Body of pancreas (tissue), 4 donors: ENCODE measurements around the gene MASP1. TPM values are rescaled to one million over a fixed set of nuclear protein-coding genes. Genes with fewer than 3 reads are reported as not detected.

Source experiments
- ATAC-seq: fragments of 150-250 bp; one replicate; pipeline ENCODE4 v1.9.1; 2016
- DNase-seq, 4 donors: peaks; one replicate each; pipeline ENCODE4 v3.0.0-alpha.2; 2019
- H3K27ac ChIP-seq, 4 donors: fragments of 200-600 bp; sonication (generic); 1 replicate in 3 of 4; 2 replicates in 1 of 4; pipeline versions ENCODE4 v1.5.1 to v1.6.1; 2016 to 2019; ENCODE audit warnings: mild to moderate bottlenecking in 1 of 4, mixed read lengths in 1 of 4, moderate library complexity in 1 of 4
- H3K27me3 ChIP-seq, 2 donors: fragments of 200-600 bp; sonication (generic); one replicate each; pipeline ENCODE4 v1.6.0; 2016; ENCODE audit warnings: mild to moderate bottlenecking in 1 of 2
- H3K36me3 ChIP-seq, 2 donors: fragments of 200-600 bp; sonication (generic); replicated peaks in 1 of 2; 2 replicates each; pipeline ENCODE4 v1.5.1; 2016; ENCODE audit warnings: low read depth in 2 of 2; ENCODE audit not compliant: insufficient read depth in 1 of 2
- H3K4me1 ChIP-seq: fragments of 200-600 bp; sonication (generic); one replicate; pipeline ENCODE4 v1.6.0; 2016
- H3K4me3 ChIP-seq, 2 donors: fragments of 200-600 bp; sonication (generic); 1 replicate in 1 of 2; 2 replicates in 1 of 2; pipeline ENCODE4 v1.5.1; 2016 to 2019
- H3K9me3 ChIP-seq, 3 donors: fragments of 200-600 bp; sonication (generic); 1 replicate in 2 of 3; 2 replicates in 1 of 3; pipeline ENCODE4 v1.5.1; 2016
- CTCF ChIP-seq, 7 experiments: fragments of 450-650 bp in 4 of 7; fragments of 200-600 bp in 3 of 7; sonication (generic) in 3 of 7; IDR thresholded peaks; one replicate each; pipeline ENCODE4 v1.5.1; 2016 to 2019; ENCODE audit warnings: antibody characterized with exemption in 7 of 7
- POLR2A ChIP-seq, 3 donors: fragments of 450-650 bp; IDR thresholded peaks; one replicate each; pipeline ENCODE4 v1.6.1; 2016; ENCODE audit warnings: antibody characterized with exemption in 3 of 3, mild to moderate bottlenecking in 2 of 3
- WGBS, 2 donors: methylation state at CpG; one replicate each; pipeline ENCODE4 v1.1.5; 2017; 5-methylcytosine and 5-hydroxymethylcytosine counted together
- intact Hi-C: fragments of 100-400 bp; cut with DNase I; formaldehyde crosslinking; loops from one replicate; pipeline ENCODE4 v1.15.1; 2023
- total RNA-seq, 2 donors: library from RNA; depleted of rRNA; stranded (reverse); fragments of >200 nt; gene quantifications; one replicate each; pipeline ENCODE4 v1.1.0, GENCODE V29; 2016

Gene MASP1
- total RNA-seq, 2 donors from 2014 or later, result 2.3 TPM; not detected in 1

GRCh38 chr3:187328691-187329090, 37.2 kb upstream of the MASP1 start:
- intact Hi-C loops, result loop anchor here (10.0 kb wide), 1 partner anchor 386 kb away; no protein-coding TSS in a partner anchor
- no peaks in the 10 kb centered on the region for H3K4me1 ChIP-seq
- no peak overlapping the region for H3K27ac ChIP-seq
- no peaks in the 10 kb centered on the region for H3K9me3 ChIP-seq
- WGBS, 2 donors, result 79 to 84% methylated on average over 3 of the region's 3 CpGs
- no peaks in the 10 kb centered on the region for H3K27me3 ChIP-seq
- ATAC-seq, result no peak
- TF ChIP-seq POLR2A (IDR thresholded peaks at IDR 0.05) (no peak), CTCF (IDR thresholded peaks at IDR 0.05) (no peak)
- no peak for DNase-seq
- H3K36me3 ChIP-seq, result no peaks in the 10 kb centered on the region
- H3K4me3 ChIP-seq, result no peak overlapping the region

- no peaks in the 10 kb centered on the region for H3K36me3 ChIP-seq
- H3K9me3 ChIP-seq, result no peaks in the 10 kb centered on the region
- no peaks in the 10 kb centered on the region for H3K27me3 ChIP-seq
- 77 to 79% methylated on average over 2 of the region's 2 CpGs for WGBS, 2 donors
- DNase-seq, result no peak
- no peak for ATAC-seq
- H3K4me1 ChIP-seq, result no peaks in the 10 kb centered on the region
- intact Hi-C loops, result loop anchor here (10.0 kb wide), 1 partner anchor 387 kb away; no protein-coding TSS in a partner anchor
- TF ChIP-seq POLR2A (IDR thresholded peaks at IDR 0.05), result no peak
- no peak for TF ChIP-seq CTCF (IDR thresholded peaks at IDR 0.05)
- H3K27ac ChIP-seq, result no peak overlapping the region
- no peak overlapping the region for H3K4me3 ChIP-seq
Observed at GRCh38 chr3:187327845-187328244, 36.3 kb upstream of the MASP1 start.

GRCh38 chr3:187325632-187326031, 34.1 kb upstream of the MASP1 start:
- Histone ChIP-seq H3K36me3 (no peaks in the 10 kb centered on the region), H3K27ac (no peak overlapping the region), H3K4me1 (no peaks in the 10 kb centered on the region), H3K27me3 (no peaks in the 10 kb centered on the region), H3K4me3 (no peak overlapping the region), H3K9me3 (no peaks in the 10 kb centered on the region)
- TF ChIP-seq CTCF (IDR thresholded peaks at IDR 0.05) (no peak), POLR2A (IDR thresholded peaks at IDR 0.05) (no peak)
- 45 to 47% methylated on average over 5 of the region's 5 CpGs for WGBS, 2 donors
- ATAC-seq (no peak), DNase-seq (no peak)
- intact Hi-C loops, result loop anchor here (10.0 kb wide), 1 partner anchor 389 kb away; no protein-coding TSS in a partner anchor

- no peaks in the 10 kb centered on the region for H3K36me3 ChIP-seq
- no peak for ATAC-seq
- TF ChIP-seq CTCF (IDR thresholded peaks at IDR 0.05), result no peak
- TF ChIP-seq POLR2A (IDR thresholded peaks at IDR 0.05), result no peak
- intact Hi-C loops, result loop anchor here (10.0 kb wide), 1 partner anchor 392 kb away; no protein-coding TSS in a partner anchor
- 42 to 46% methylated on average over 3 of the region's 3 CpGs for WGBS, 2 donors
- H3K4me1 ChIP-seq, result peaks cover 7% of the 10 kb centered on the region
- H3K4me3 ChIP-seq, result no peak overlapping the region
- H3K27me3 ChIP-seq, result no peaks in the 10 kb centered on the region
- DNase-seq, result no peak
- no peak overlapping the region for H3K27ac ChIP-seq
- H3K9me3 ChIP-seq, result no peaks in the 10 kb centered on the region
Observed at GRCh38 chr3:187323091-187323490, 31.6 kb upstream of the MASP1 start.

GRCh38 chr3:187322291-187322690, 30.8 kb upstream of the MASP1 start:
- intact Hi-C loops, result loop anchor here (10.0 kb wide), 1 partner anchor 393 kb away; no protein-coding TSS in a partner anchor
- Histone ChIP-seq H3K4me3 (no peak overlapping the region), H3K27me3 (no peaks in the 10 kb centered on the region), H3K9me3 (no peaks in the 10 kb centered on the region), H3K27ac (no peak overlapping the region), H3K4me1 (peaks cover 7% of the 10 kb centered on the region), H3K36me3 (no peaks in the 10 kb centered on the region)
- WGBS, 2 donors, result 55 to 63% methylated on average over 7 of the region's 7 CpGs
- ATAC-seq (no peak), DNase-seq (no peak)
- TF ChIP-seq POLR2A (IDR thresholded peaks at IDR 0.05), result no peak
- no peak for TF ChIP-seq CTCF (IDR thresholded peaks at IDR 0.05)
